Measurements from ENCODE around the gene FTL.
A peak's percentile ranks its signal among the peaks of the same experiment; 100 is the strongest.

The FTL gene

GRCh38 chr19:48946463-48947257 is 18.4 kb upstream of the FTL start:
- no peak for DNase-seq

GRCh38 chr19:48947258-48947542 is 17.9 kb upstream of the FTL start:
- no peak for DNase-seq

- no peak for DNase-seq
These were observed 14.9 kb upstream of the FTL start for GRCh38 chr19:48950159-48950558.

- no peak for DNase-seq
These were observed 14.1 kb upstream of the FTL start for GRCh38 chr19:48950830-48951519.

- no peak for DNase-seq
These were observed 12.0 kb upstream of the FTL start for GRCh38 chr19:48953141-48953540.

GRCh38 chr19:48953990-48954594 is 11.0 kb upstream of the FTL start:
- DNase-seq = no peak

GRCh38 chr19:48954595-48955307 is 10.4 kb upstream of the FTL start, which contains the start of gene BAX:
BAX (plus strand) TSS chr19:48954875; CDS start chr19:48954929, 54 bp downstream.
- DNase-seq = peak; percentile 96

- DNase-seq = no peak
These were observed 9.7 kb upstream of the FTL start for GRCh38 chr19:48955308-48955958.

GRCh38 chr19:48958006-48958405 is 7.1 kb upstream of the FTL start:
- DNase-seq = no peak

- no peak for DNase-seq
These were observed 5.5 kb upstream of the FTL start for GRCh38 chr19:48959341-48960239.

- DNase-seq = no peak
These were observed 4.0 kb upstream of the FTL start for GRCh38 chr19:48961051-48961649.

GRCh38 chr19:48961673-48962028 is 3.5 kb upstream of the FTL start:
- DNase-seq = no peak

GRCh38 chr19:48962029-48962848 is 2.9 kb upstream of the FTL start:
- no peak for DNase-seq

- DNase-seq = no peak
These were observed 2.3 kb upstream of the FTL start for GRCh38 chr19:48962849-48963165.

- DNase-seq = no peak
These were observed 1.5 kb upstream of the FTL start for GRCh38 chr19:48963371-48964204.

GRCh38 chr19:48964205-48965039 is 687 bp upstream of the FTL start:
- peak; percentile 37 for DNase-seq

GRCh38 chr19:48965806-48966540 is 864 bp downstream of the FTL start:
- peak; percentile 81 for DNase-seq
